Activated T-cell treated with anti-CD3 and anti-CD28 coated beads, Interleukin-2, amount 50 U/mL, for 72 hours (primary cell): Measurements from ENCODE around the gene SYT13. TPM values are rescaled to one million over a fixed set of nuclear protein-coding genes. Genes with fewer than 3 reads are reported as not detected.
A peak's percentile ranks its signal among the peaks of the same experiment; 100 is the strongest.

ENCODE experiments used
- ATAC-seq, 2 donors: fragments of 150-1000 bp; cut with Tn5 transposase; replicated peaks in 1 of 2; 2 replicates each; pipeline ENCODE4 v1.10.0; 2021; ENCODE audit warnings: moderate library complexity in 2 of 2, mild to moderate bottlenecking in 1 of 2
- DNase-seq, 2 donors: peaks; one replicate each; pipeline ENCODE4 v3.0.0; 2021 to 2022; ENCODE audit warnings: mixed read lengths in 1 of 2
- H3K27ac Mint-ChIP-seq: one replicate; pipeline ENCODE4 v1.8.0; 2022; ENCODE audit warnings: mild to moderate bottlenecking, moderate library complexity, mixed read lengths
- H3K27me3 Mint-ChIP-seq: one replicate; pipeline ENCODE4 v1.8.0; 2022; ENCODE audit warnings: low read depth, mixed read lengths
- H3K36me3 Mint-ChIP-seq, 2 donors: one replicate each; pipeline ENCODE4 v1.8.0; 2022; ENCODE audit warnings: mixed read lengths in 2 of 2, mild to moderate bottlenecking in 1 of 2; ENCODE audit not compliant: insufficient read depth in 2 of 2
- H3K4me1 Mint-ChIP-seq: one replicate; pipeline ENCODE4 v1.8.0; 2022; ENCODE audit warnings: low read depth, mixed read lengths
- H3K4me3 Mint-ChIP-seq, 2 donors: one replicate each; pipeline ENCODE4 v1.8.0; 2022; ENCODE audit warnings: mild to moderate bottlenecking in 2 of 2, mixed read lengths in 2 of 2, moderate library complexity in 2 of 2
- H3K9me3 Mint-ChIP-seq, 2 donors: one replicate each; pipeline ENCODE4 v1.8.0; 2022; ENCODE audit warnings: mixed read lengths in 2 of 2
- total RNA-seq, 2 donors: library from RNA; stranded (reverse); gene quantifications; one replicate each; pipeline ENCODE4 v1.2.3, GENCODE V29; 2022

SYT13 gene
- total RNA-seq, 2 donors from 2014 or later = not detected

DNA sequence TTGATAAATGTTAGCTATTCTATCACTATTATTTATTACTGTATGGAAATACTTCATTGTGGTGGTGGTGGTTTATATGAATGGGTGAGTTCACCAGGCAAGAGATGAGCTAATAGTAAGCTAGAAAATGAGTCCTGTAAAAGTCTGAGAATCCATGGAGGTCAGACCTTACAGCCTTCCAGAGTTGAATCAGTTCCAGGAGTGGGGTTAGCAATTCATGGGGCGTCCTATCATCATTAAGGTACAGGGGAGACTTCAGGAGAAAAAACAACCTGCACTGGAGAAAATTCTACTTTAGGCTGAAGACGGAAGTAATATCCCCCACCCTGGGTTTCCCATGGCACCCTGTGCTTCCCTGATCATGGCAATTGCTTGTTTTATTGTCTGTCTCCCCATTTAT is 6.5 kb downstream of the SYT13 start:
- DNase-seq (no peak), ATAC-seq (no peak)
- no peak overlapping the region for H3K4me3 Mint-ChIP-seq
- H3K9me3 Mint-ChIP-seq = peaks cover 3 to 7% of the 10 kb centered on the region in 2 donors
- peaks cover 4% of the 10 kb centered on the region for H3K4me1 Mint-ChIP-seq
- no peak overlapping the region for H3K27ac Mint-ChIP-seq
- peaks cover 32% of the 10 kb centered on the region for H3K27me3 Mint-ChIP-seq
- H3K36me3 Mint-ChIP-seq = peaks cover 0 to 2% of the 10 kb centered on the region in 2 donors

DNA sequence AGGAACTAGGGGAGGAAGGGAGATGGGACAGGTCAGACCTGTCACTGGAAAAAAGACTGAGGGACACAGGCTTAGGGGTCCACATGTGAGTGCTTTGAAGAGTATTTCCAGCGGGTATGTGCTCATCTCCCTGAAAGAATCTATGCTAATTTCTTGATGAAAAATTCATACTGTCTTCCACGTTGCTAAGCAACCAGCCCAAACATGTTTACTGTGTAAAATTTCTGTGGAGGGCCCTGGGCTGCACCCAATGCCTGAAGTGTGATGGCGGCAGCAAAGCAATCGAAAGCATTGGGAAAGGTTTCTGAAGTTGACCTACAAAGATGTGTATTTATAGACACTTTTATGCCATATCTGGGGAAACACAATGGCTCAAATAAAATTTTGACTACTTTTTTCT is 7.4 kb downstream of the SYT13 start:
- Mint-ChIP-seq H3K27me3 (peaks cover 31% of the 10 kb centered on the region), H3K4me3 (no peak overlapping the region), H3K4me1 (peaks cover 4% of the 10 kb centered on the region), H3K36me3 (peaks cover 0 to 2% of the 10 kb centered on the region in 2 donors), H3K9me3 (peaks cover 3 to 7% of the 10 kb centered on the region in 2 donors), H3K27ac (no peak overlapping the region)
- DNase-seq (no peak), ATAC-seq (no peak)

DNA sequence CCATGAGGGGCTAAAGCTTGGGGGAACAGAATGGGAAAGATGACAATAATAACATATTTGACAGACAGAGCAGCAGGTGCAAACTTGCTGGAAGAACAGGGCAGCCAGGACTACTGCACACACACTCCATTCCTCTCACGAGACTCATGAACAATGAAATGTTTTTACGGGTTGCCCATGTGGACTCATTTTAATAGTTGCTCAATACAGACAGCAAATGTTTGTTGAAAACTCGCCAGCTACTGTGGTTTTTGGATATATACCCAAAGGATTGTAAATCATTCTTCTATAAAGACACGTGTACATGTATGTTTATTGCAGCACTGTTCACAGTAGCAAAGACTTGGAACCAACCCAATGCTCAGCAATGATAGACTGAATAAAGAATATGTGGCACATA is 10.3 kb downstream of the SYT13 start:
- ATAC-seq (no peak), DNase-seq (no peak)
- no peak overlapping the region for H3K27ac Mint-ChIP-seq
- peaks cover 4% of the 10 kb centered on the region for H3K4me1 Mint-ChIP-seq
- peaks cover 3 to 8% of the 10 kb centered on the region in 2 donors for H3K9me3 Mint-ChIP-seq
- peaks cover 42% of the 10 kb centered on the region for H3K27me3 Mint-ChIP-seq
- H3K4me3 Mint-ChIP-seq = no peak overlapping the region
- H3K36me3 Mint-ChIP-seq = peaks cover 2% of the 10 kb centered on the region in 2 donors

DNA sequence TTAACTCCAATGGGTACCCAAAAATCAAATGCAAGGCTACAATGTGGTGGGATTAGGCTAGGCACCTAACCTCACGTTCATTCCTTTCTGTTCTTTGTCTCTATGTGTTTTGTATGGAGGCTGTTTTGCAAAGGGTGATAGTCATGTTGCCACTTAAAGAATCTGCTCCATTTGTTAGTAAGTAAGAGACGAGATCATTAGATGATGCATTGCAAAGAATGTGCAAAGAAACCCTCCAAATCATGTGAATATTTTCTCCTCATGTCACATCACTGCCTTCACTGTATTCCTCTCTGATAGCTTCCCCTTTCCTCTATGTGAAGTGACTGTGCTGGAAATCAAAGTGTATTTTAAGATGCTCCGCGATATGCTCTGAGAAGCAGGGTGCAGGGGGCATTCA is 11.9 kb downstream of the SYT13 start:
- no peak overlapping the region for H3K27ac Mint-ChIP-seq
- H3K4me1 Mint-ChIP-seq = no peaks in the 10 kb centered on the region
- no peak overlapping the region for H3K4me3 Mint-ChIP-seq
- peaks cover 0 to 2% of the 10 kb centered on the region in 2 donors for H3K9me3 Mint-ChIP-seq
- ATAC-seq = no peak
- H3K36me3 Mint-ChIP-seq = peaks cover 0 to 2% of the 10 kb centered on the region in 2 donors
- DNase-seq = no peak
- peaks cover 47% of the 10 kb centered on the region for H3K27me3 Mint-ChIP-seq

DNA sequence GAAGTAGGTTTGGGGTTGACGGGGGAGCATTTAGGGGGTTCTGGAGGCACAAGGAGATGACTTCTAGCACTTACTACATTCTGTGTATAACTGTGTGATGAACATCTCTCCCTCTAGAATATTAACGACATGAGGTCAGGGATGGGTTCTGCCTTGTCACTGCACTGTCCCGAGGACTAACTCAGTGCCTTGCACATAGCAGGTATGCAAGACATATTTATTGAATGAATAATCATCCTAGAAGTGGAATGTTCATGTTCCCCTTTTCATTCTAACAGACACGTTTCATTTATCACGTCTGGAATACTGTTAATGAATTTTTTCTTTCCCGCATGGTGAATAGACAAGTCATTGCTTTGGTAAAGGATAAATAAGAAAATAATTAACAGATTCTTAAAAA is 12.6 kb downstream of the SYT13 start:
- peaks cover 54% of the 10 kb centered on the region for H3K27me3 Mint-ChIP-seq
- no peak overlapping the region for H3K27ac Mint-ChIP-seq
- H3K4me3 Mint-ChIP-seq = no peak overlapping the region
- no peaks in the 10 kb centered on the region for H3K4me1 Mint-ChIP-seq
- DNase-seq (no peak), ATAC-seq (no peak)
- H3K9me3 Mint-ChIP-seq = peaks cover 0 to 2% of the 10 kb centered on the region in 2 donors
- peaks cover 0 to 2% of the 10 kb centered on the region in 2 donors for H3K36me3 Mint-ChIP-seq

DNA sequence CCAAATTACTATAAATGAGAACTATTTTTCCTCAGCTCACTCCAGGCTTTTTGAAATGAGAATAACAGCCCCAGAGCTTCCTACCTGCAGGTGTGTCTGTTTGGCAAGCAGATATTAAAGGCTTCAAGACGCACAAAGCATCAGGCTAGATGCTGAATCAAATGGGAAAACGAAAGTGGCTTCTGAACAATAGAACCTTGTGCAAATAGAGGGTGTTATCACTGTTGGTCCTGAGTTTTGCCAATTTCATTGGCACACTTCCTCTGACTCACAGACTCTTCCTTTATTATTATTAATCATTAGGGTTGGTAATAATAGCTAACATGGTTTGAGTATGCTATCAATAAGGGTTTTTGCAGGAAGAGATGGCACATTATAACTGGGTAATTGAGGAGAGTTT is 13.4 kb downstream of the SYT13 start:
- H3K36me3 Mint-ChIP-seq = peaks cover 0 to 2% of the 10 kb centered on the region in 2 donors
- peaks cover 0 to 2% of the 10 kb centered on the region in 2 donors for H3K9me3 Mint-ChIP-seq
- no peak overlapping the region for H3K4me3 Mint-ChIP-seq
- H3K4me1 Mint-ChIP-seq = no peaks in the 10 kb centered on the region
- DNase-seq (no peak), ATAC-seq (no peak)
- H3K27me3 Mint-ChIP-seq = peaks cover 58% of the 10 kb centered on the region
- no peak overlapping the region for H3K27ac Mint-ChIP-seq

DNA sequence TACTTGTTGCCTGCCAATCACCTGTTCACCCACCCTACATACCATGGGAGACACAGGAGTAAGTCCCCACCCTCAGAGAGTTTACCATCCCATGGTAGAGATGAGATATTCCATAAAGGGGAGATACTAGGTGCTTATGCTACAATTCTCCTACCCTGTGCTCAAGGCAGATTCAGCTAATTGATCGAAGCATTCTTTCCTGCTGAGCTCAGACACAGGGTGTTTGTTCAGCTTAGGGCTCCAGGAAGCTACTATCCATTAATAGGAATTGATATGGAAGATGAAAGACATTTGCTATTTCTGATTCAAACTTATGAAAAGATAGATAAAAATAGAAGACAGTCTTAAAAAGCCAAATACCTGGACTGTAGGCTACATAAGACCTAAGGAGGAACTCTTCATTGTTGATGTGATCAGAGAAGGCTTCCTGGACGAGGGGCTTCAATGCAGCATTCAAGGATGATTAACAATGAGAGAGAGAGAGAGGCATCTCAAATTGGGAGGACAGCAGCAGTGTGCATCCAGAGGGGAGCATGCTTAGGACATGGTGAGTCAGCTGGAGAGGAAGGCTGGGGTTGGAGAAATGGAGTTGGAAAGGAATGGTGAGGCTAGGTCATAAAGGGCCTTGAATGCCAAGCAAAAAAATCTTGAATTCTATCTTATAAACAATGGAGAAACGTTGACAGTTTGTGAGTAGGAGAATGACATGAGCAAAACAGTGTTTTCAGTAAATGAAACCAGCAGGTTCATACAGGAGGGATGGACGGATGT is 15.0 kb downstream of the SYT13 start:
- Mint-ChIP-seq H3K36me3 (peaks cover 0 to 2% of the 10 kb centered on the region in 2 donors), H3K4me1 (no peaks in the 10 kb centered on the region), H3K4me3 (no peak overlapping the region), H3K27me3 (peaks cover 57% of the 10 kb centered on the region), H3K9me3 (peaks cover 0 to 2% of the 10 kb centered on the region in 2 donors), H3K27ac (no peak overlapping the region)
- ATAC-seq (no peak), DNase-seq (no peak)

DNA sequence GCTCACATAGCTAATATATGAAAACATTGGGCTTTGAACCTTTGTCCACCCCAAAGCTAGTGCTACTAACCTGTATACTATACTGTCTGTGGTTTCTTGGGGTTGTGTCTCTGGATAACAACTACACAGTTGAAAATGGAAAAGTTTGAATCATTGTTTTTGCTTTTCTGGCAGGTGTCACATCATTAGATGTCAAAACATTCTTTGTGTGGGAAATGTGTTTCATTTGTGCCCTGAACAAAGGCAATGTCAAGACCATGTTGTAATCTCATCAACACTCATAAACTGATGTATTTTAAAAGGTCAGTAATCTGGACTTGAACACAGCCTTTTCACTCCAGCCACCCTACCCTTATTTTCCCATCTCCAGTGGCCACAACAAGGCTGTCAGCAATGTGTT is 16.5 kb downstream of the SYT13 start:
- Mint-ChIP-seq H3K27ac (no peak overlapping the region), H3K9me3 (peaks cover 0 to 2% of the 10 kb centered on the region in 2 donors), H3K36me3 (peaks cover 0 to 2% of the 10 kb centered on the region in 2 donors), H3K4me1 (no peaks in the 10 kb centered on the region), H3K4me3 (no peak overlapping the region), H3K27me3 (peaks cover 43% of the 10 kb centered on the region)
- no peak for ATAC-seq
- no peak for DNase-seq

DNA sequence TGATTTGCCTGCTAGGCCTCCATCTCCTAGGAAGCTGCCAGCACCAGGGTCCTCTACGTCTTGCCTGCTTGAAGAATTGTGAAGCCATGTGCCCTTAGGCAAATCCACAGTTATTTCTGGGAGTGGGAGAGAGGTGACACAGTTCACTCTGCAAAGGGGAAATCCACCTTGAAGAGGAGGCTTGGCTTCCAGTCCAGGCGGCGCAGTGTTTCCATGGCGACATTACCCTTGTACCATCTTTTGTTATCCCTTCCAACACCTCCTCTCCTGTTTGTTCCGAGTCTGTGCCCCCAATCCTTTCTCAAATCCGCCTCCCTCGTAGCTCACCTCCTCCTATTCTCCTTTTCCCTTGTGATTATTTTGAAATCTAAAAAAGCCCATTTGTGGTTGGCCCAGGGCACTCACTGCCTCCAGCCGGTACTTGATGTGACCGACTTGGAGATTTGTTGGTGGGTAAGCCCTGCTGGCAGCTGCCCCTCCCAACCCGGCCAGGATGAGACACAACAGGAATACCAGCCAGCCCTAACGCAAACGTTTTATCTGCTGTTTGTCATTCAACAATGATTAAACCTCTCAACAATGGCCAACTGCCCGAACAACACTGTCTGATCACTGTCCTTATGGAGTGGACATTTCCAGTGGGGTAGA is 18.4 kb downstream of the SYT13 start:
- Mint-ChIP-seq H3K4me1 (no peaks in the 10 kb centered on the region), H3K27ac (no peak overlapping the region), H3K9me3 (peaks cover 0 to 2% of the 10 kb centered on the region in 2 donors), H3K27me3 (peaks cover 29% of the 10 kb centered on the region), H3K4me3 (no peak overlapping the region), H3K36me3 (peaks cover 0 to 2% of the 10 kb centered on the region in 2 donors)
- DNase-seq = no peak
- no peak for ATAC-seq

DNA sequence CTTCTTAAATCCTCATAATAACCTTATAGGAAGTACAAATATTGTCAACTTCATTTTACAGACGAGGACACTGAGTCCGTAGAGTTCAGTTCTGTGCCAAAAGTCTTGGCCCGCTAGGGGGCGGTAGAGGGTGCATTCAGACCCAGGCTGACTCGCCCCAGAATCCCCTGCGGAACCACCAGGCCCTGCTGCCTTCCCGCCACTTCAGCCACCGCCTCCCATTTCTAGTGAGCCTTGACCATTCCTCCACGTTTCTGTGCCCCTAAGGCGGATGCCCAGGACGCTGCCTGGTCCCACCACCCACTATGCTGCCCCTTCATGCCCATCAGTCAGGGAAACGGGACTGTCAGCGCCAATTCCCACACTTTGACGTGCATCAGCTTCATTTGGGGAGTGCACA is 19.1 kb downstream of the SYT13 start:
- peak; percentile 27 to 46 for DNase-seq
- Mint-ChIP-seq H3K27ac (no peak overlapping the region), H3K36me3 (peaks cover 0 to 2% of the 10 kb centered on the region in 2 donors), H3K4me1 (no peaks in the 10 kb centered on the region), H3K9me3 (peaks cover 0 to 2% of the 10 kb centered on the region in 2 donors), H3K4me3 (no peak overlapping the region), H3K27me3 (peaks cover 27% of the 10 kb centered on the region)
- ATAC-seq = no peak

DNA sequence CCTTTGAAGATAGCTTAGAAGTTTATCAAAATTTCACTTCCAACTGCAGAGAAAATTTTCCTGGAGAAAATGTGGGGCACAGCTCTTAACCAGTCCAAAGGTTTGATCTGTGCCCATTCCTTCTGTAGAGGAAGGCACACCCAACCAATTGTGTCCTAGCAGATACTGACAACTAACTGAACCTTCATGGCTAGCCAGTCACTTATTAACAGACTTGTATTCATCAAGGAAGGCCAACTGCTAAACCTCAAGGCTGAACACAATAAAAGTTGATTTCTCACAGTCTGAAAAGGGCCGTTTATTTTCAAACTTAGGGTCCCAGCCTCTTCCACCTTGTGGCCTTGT is 19.5 kb downstream of the SYT13 start:
- H3K27me3 Mint-ChIP-seq = peaks cover 24% of the 10 kb centered on the region
- no peaks in the 10 kb centered on the region for H3K4me1 Mint-ChIP-seq
- ATAC-seq (no peak), DNase-seq (no peak)
- peaks cover 0 to 2% of the 10 kb centered on the region in 2 donors for H3K36me3 Mint-ChIP-seq
- H3K27ac Mint-ChIP-seq = no peak overlapping the region
- H3K4me3 Mint-ChIP-seq = no peak overlapping the region
- H3K9me3 Mint-ChIP-seq = peaks cover 0 to 2% of the 10 kb centered on the region in 2 donors

DNA sequence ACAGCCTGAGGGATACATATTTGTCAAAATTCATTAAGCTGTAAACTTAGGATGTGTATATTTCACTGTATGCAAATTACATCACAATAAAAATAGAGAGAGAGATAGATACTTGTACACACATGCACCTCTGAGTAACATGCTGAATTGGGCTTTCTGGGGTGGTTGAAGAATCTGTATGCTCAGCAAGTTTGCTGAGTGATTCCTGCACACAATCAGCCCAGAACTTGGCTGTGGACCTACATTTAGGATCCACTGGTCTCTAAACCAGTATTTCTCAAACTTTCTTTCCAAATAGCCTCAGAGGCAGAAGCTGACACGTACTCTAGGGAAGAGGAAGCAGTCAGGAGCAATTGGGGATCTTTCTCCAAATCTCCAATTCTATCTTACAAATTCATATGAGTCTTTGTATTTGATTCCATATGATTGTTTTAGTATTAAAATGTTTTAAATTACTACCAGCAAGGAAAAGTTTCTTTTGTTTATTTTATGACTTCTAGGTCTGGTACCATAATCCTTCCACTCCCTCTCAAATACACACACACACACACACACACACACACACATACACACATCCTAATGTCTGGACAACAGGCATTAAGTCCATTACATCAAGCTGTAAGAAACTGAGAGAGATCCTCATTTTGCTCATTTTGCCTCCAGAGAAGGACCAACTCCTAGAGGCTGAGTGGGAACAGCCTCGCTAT is 20.0 kb downstream of the SYT13 start:
- no peak for DNase-seq
- H3K36me3 Mint-ChIP-seq = peaks cover 0 to 1% of the 10 kb centered on the region in 2 donors
- ATAC-seq = no peak
- H3K4me1 Mint-ChIP-seq = no peaks in the 10 kb centered on the region
- no peak overlapping the region for H3K4me3 Mint-ChIP-seq
- H3K9me3 Mint-ChIP-seq = no peaks in the 10 kb centered on the region
- peaks cover 19% of the 10 kb centered on the region for H3K27me3 Mint-ChIP-seq
- no peak overlapping the region for H3K27ac Mint-ChIP-seq

DNA sequence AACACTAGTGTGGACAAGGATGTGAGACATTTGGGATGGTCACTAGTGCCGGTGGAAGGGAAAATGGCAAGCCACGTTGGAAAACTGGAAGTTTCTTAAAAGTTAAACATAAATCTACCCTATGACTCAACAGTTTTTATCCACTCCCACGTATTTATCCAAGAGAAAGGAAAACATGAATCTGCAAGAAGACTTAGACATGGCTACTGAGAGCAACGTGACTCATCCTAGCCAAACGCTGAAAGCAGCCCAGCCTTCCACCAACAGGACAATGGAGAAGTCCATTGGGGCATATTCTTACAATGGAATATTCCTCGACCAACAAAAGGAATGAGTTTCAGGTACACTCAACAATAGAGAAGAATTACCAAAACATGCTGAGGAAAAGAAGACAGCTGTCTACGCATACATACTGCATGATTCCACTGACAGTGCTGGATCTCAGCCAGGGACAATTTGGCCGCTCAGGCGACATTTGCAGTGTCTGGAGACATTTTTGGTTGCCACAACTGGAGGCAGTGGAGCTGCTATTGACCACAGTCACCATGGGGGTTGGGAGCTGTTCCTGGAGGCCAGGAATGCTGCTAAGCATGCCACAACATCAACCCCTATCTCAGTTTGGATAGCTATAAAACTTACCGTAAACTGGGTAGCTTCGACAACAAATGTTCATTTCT is 21.2 kb downstream of the SYT13 start:
- peaks cover 18% of the 10 kb centered on the region for H3K27me3 Mint-ChIP-seq
- H3K4me3 Mint-ChIP-seq = no peak overlapping the region
- ATAC-seq (no peak), DNase-seq (no peak)
- no peak overlapping the region for H3K27ac Mint-ChIP-seq
- no peaks in the 10 kb centered on the region for H3K9me3 Mint-ChIP-seq
- H3K36me3 Mint-ChIP-seq = no peaks in the 10 kb centered on the region
- no peaks in the 10 kb centered on the region for H3K4me1 Mint-ChIP-seq
